GM12874 (cell line): ENCODE measurements around the gene ZNF684.

Experiments used
- CTCF ChIP-seq: IDR thresholded peaks from 2 replicates; pipeline ENCODE4 v1.5.1; 2011; ENCODE audit warnings: low read depth, mild to moderate bottlenecking, control low read depth, low read length, moderate library complexity; ENCODE audit not compliant: insufficient read depth

The ZNF684 gene

DNA sequence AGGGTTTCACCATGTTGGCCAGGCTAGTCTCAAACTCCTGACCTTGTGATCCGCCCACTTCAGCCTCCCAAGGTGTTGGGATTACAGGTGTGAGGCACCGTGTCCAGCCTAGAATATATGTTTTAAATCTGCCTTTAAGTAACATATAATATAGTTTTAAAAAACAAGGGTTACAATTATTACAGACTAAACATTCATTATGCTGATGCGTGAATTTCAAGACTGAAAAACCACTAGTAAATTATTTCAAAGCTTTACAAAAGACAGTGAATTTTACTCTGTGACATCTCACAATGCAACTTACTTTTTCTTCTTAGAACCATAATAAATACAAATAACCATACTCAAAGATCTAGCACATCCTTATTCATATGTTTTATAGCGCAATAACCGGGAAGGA, 24.7 kb downstream of the ZNF684 start:
- TF ChIP-seq CTCF = no peak

DNA sequence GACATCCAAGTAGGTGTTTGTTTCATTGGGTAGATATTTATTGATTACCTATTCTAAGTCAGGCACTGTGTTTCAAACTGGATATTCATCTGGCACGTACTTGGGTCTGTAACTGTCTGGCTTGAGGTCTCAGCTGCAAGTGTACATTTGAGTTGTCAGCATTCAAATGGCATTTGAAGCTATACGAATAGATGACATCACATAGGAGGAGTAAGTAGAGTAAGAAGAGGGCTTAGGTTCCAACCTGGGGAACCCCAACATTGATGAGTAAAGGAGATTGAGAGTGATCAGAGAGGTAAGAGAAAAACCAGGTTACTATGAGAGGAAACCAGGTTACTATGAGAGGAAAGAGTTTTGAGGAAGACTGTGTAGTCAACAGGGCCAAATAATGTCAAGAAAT, 30.7 kb downstream of the ZNF684 start:
- no peak for TF ChIP-seq CTCF

DNA sequence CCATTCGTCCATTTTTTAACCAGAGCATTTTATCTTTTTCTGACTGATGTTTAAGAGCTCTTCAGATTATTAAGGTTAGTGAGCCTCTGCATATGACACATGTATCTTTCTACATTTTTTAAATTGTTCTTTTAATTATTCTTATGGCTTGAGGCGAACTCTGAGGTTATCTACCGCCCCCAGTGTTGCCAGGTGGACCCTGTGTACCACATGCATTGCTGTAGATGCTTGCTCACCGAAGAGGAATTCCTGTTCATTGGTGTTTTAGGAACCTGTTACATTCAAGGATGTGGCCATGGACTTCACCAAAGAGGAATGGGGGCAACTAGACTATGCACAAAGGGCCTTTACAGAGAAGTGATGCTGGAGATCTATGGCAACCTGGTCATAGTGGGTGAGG, 31.8 kb downstream of the ZNF684 start:
- TF ChIP-seq CTCF = no peak

DNA sequence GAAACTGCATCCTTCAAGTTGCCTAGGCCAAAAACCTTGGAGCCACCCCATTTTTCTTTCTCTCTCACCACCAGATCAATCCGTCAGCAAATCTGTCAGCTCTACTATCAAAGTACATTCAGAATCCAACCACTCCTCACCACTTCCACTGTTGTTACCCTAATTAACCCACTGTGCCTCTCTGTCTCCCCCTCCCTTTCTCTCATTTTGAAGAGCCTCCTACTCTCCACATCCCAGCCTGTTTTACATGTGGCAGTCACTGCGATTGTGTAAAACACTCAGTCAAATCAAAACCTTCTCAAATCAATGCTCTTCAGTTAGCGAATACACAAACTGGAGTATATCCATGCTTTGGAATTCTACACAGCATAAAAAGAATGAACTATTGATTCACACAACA, 33.1 kb downstream of the ZNF684 start:
- no peak for TF ChIP-seq CTCF

DNA sequence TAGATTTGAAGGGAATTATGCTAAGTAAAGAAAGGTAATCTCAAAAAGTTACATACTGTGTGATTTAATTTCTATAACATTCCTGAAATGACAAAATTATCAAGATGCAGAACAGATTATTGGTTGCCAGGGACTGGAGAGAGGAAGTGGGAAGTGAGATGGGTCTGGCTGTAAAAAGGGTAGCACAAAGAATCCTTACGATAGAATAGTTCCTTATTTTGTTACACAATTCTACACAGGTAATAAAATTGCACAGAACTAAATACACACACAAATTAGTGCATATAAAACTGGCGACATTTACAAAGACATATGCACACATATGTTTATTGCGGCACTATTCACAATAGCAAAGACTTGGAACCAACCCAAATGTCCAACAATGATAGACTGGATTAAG, 33.5 kb downstream of the ZNF684 start:
- TF ChIP-seq CTCF = no peak

DNA sequence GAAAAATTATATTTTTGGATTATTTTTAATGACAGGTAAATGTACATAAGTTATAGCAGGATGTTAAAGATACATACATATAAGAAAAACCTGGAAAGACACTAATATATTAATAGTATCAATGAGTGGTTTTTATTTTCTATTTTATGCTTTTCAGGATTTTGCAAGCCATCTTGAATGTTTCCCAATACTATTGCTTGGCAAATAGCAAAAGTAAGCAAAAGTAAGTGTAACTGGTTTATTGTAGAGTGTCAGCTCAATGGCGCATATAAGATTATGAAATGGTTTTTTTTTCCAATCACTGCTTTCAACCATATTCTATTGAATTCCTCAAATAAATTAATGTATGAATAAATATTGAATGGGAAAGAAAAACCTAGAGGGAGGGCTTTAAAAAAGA, 36.4 kb downstream of the ZNF684 start:
- no peak for TF ChIP-seq CTCF

- TF ChIP-seq CTCF = no peak
Observed at GRCh38 chr1:40575336-40575735, 43.9 kb downstream of the ZNF684 start.

DNA sequence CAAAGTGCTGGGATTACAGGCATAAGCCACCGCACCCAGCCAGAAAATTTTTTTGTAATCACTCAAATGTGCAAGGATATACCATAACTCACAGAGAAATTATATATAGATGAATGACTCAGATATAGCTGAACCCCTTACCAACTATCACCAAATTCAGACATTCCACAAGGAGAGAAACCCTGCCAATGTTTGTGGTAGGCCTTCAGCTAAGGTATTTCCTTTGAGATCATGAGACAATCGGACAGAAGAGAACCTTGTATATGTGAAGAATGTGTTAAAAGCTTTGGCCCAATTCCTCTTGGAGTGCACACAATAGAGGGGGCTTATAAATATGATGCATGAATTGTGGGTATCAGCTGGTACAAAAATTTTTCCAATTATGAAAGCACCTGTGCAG, 50.7 kb downstream of the ZNF684 start:
- no peak for TF ChIP-seq CTCF
